ENCODE data around the gene SOX14. TPM values are rescaled to one million over a fixed set of nuclear protein-coding genes. Genes with fewer than 3 reads are reported as not detected.

SOX14 gene
- total RNA-seq, 1 experiment from 2014 or later = not detected

- no peaks in the 10 kb centered on the region for H3K4me1 Mint-ChIP-seq (ENCODE audit: low read depth, unreplicated experiment)
- BruUV-seq (replicated peaks) = no TSS peak
- TF ChIP-seq CTCF (IDR thresholded peaks at IDR 0.05; ENCODE audit: insufficient read depth in 1 of 2, low read depth in 1 of 2, low read length in 1 of 2, severe bottlenecking in 1 of 2, unreplicated experiment in 1 of 2) = no peak
Measured at GRCh38 chr3:137761099-137761562, 3.0 kb upstream of the SOX14 start.

GRCh38 chr3:137761563-137762503 lies 2.3 kb upstream of the SOX14 start:
- Histone ChIP-seq H3K9me3 (no peaks in the 10 kb centered on the region), H3K27me3 (replicated peaks; ENCODE audit: control insufficient read depth, insufficient read depth, low read length) (no peaks in the 10 kb centered on the region; the same call in 1 of the 2 replicates), H3K36me3 (ENCODE audit: control insufficient read depth, insufficient read depth, low read length) (no peaks in the 10 kb centered on the region), H3K4me3 (ENCODE audit: low read depth, low read length) (no peak overlapping the region), H3K4me1 (no peaks in the 10 kb centered on the region)
- intact Hi-C loops (cut with micrococcal nuclease; ENCODE audit: unreplicated experiment) = no loop called here
- Mint-ChIP-seq H3K27ac (ENCODE audit: unreplicated experiment) (no peak overlapping the region), H3K27me3 (ENCODE audit: insufficient read depth, unreplicated experiment) (peaks cover 18% of the 10 kb centered on the region), H3K36me3 (ENCODE audit: insufficient read depth, unreplicated experiment) (no peaks in the 10 kb centered on the region), H3K9me3 (ENCODE audit: unreplicated experiment) (no peaks in the 10 kb centered on the region), H3K4me1 (ENCODE audit: low read depth, unreplicated experiment) (no peaks in the 10 kb centered on the region), H3K4me3 (ENCODE audit: unreplicated experiment) (no peak overlapping the region)
- ChIA-PET POLR2A (no interaction called here), CTCF (no interaction called here)
- no TSS peak for BruUV-seq (replicated peaks)
- no peak for DNase-seq
- no peak for TF ChIP-seq CTCF (IDR thresholded peaks at IDR 0.05; ENCODE audit: insufficient read depth in 1 of 2, low read depth in 1 of 2, low read length in 1 of 2, severe bottlenecking in 1 of 2, unreplicated experiment in 1 of 2)

More at GRCh38 chr3:137761099-137761562, 3.0 kb upstream of the SOX14 start:
- Mint-ChIP-seq H3K4me3 (ENCODE audit: unreplicated experiment) (no peak overlapping the region), H3K27ac (ENCODE audit: unreplicated experiment) (no peak overlapping the region), H3K36me3 (ENCODE audit: insufficient read depth, unreplicated experiment) (no peaks in the 10 kb centered on the region), H3K27me3 (ENCODE audit: insufficient read depth, unreplicated experiment) (peaks cover 18% of the 10 kb centered on the region), H3K9me3 (ENCODE audit: unreplicated experiment) (no peaks in the 10 kb centered on the region)
- intact Hi-C loops (cut with micrococcal nuclease; ENCODE audit: unreplicated experiment) = no loop called here
- ChIA-PET POLR2A (no interaction called here), CTCF (no interaction called here)
- H3K4me1 ChIP-seq = no peaks in the 10 kb centered on the region
- no peak for DNase-seq
- H3K27me3 ChIP-seq (replicated peaks; ENCODE audit: control insufficient read depth, insufficient read depth, low read length) = no peaks in the 10 kb centered on the region; the same call in 1 of the 2 replicates
- no peak overlapping the region for H3K4me3 ChIP-seq (ENCODE audit: low read depth, low read length)
- H3K9me3 ChIP-seq = no peaks in the 10 kb centered on the region
- H3K36me3 ChIP-seq (ENCODE audit: control insufficient read depth, insufficient read depth, low read length) = no peaks in the 10 kb centered on the region

GRCh38 chr3:137762674-137763593 lies 1.2 kb upstream of the SOX14 start:
- no peaks in the 10 kb centered on the region for H3K4me1 Mint-ChIP-seq (ENCODE audit: low read depth, unreplicated experiment)
- Histone ChIP-seq H3K9me3 (no peaks in the 10 kb centered on the region), H3K27me3 (replicated peaks; ENCODE audit: control insufficient read depth, insufficient read depth, low read length) (no peaks in the 10 kb centered on the region; the same call in 1 of the 2 replicates), H3K36me3 (ENCODE audit: control insufficient read depth, insufficient read depth, low read length) (no peaks in the 10 kb centered on the region), H3K4me3 (ENCODE audit: low read depth, low read length) (no peak overlapping the region), H3K4me1 (no peaks in the 10 kb centered on the region)
- H3K36me3 Mint-ChIP-seq (ENCODE audit: insufficient read depth, unreplicated experiment) = no peaks in the 10 kb centered on the region
- CTCF ChIA-PET = no interaction called here
- DNase-seq = no peak
- H3K27ac Mint-ChIP-seq (ENCODE audit: unreplicated experiment) = no peak overlapping the region
- POLR2A ChIA-PET = no interaction called here
- no peaks in the 10 kb centered on the region for H3K9me3 Mint-ChIP-seq (ENCODE audit: unreplicated experiment)
- peaks cover 21% of the 10 kb centered on the region for H3K27me3 Mint-ChIP-seq (ENCODE audit: insufficient read depth, unreplicated experiment)
- no TSS peak for BruUV-seq (replicated peaks)
- peak overlapping the region; percentile 80 for H3K4me3 Mint-ChIP-seq (ENCODE audit: unreplicated experiment)
- intact Hi-C loops (cut with micrococcal nuclease; ENCODE audit: unreplicated experiment) = no loop called here
- TF ChIP-seq CTCF (IDR thresholded peaks at IDR 0.05; ENCODE audit: insufficient read depth in 1 of 2, low read depth in 1 of 2, low read length in 1 of 2, severe bottlenecking in 1 of 2, unreplicated experiment in 1 of 2) = no peak

Data from Caco-2 (cell line).